Left ventricle myocardium inferior (tissue), 1 donor: ENCODE data around the gene PCBP1. TPM values are rescaled to one million over a fixed set of nuclear protein-coding genes. Genes with fewer than 3 reads are reported as not detected.
"Not testable (repeated sequence)": the region's sequence is repeated elsewhere in the genome, so short reads cannot be mapped to it uniquely, and the experiment has no call there.

ENCODE experiments used
- DNase-seq: peaks from one replicate; pipeline ENCODE4 v3.0.0-alpha.2; 2020
- H3K27ac ChIP-seq: fragments of 200-600 bp; replicated peaks from 2 replicates; pipeline ENCODE4 v1.8.0; 2021
- H3K27me3 ChIP-seq: fragments of 200-600 bp; 2 replicates; pipeline ENCODE4 v1.8.0; 2021; ENCODE audit warnings: low read depth
- H3K36me3 ChIP-seq: fragments of 200-600 bp; 2 replicates; pipeline ENCODE4 v1.8.0; 2021
- H3K4me1 ChIP-seq: fragments of 200-600 bp; 2 replicates; pipeline ENCODE4 v1.8.0; 2021
- H3K4me3 ChIP-seq: fragments of 200-600 bp; 2 replicates; pipeline ENCODE4 v1.8.0; 2021; ENCODE audit warnings: mild to moderate bottlenecking, moderate library complexity
- H3K9me3 ChIP-seq: fragments of 200-600 bp; replicated peaks from 2 replicates; pipeline ENCODE4 v1.8.0; 2021
- intact Hi-C: fragments of 100-400 bp; cut with micrococcal nuclease; formaldehyde crosslinking; loops from one replicate; pipeline ENCODE4 v1.11.0; 2022
- total RNA-seq: library from RNA; stranded (reverse); fragmentation: NEBNext Ultra II Directional; extraction: Animal tissue kit (Norgen Biotek cat#: 25700); gene quantifications from one replicate; pipeline ENCODE4 v1.2.1, GENCODE V29; 2021
- TF ChIP-seq, protein P1 (sequence below): fragments of 200-600 bp; IDR thresholded peaks from 2 replicates; pipeline ENCODE4 v1.8.0; 2021; ENCODE audit warnings: antibody characterized with exemption, mild to moderate bottlenecking, borderline replicate concordance
- donor health status: DM: no; HTN: yes; CAD: no; lungs with severe emphysema.

PCBP1 gene
- total RNA-seq, 1 donor from 2014 or later = 205 TPM

DNA sequence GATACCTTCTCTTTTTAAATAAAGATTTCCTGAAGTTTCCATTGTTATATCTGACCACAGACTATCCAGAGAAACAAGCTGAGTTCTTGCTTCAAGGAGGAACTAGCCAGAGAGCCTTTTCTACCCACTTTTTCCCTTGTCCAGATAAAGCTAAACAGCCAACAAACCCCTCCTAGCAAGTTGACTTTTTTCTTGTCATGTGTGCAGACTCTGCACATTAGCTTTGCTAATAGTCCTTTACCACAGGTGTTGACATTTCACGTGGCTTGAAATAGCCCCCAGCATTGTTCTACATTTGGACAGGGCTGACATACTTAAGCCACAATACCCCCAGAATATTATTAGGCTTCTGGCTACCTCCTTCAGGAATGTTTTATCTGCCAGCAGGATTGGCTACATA is 40.7 kb downstream of the PCBP1 start:
- H3K4me1 ChIP-seq = peaks cover 67% of the 10 kb centered on the region
- H3K27ac ChIP-seq = peak overlapping the region; percentile 22
- no peak for DNase-seq
- intact Hi-C loops = no loop called here
- H3K36me3 ChIP-seq = no peaks in the 10 kb centered on the region
- H3K9me3 ChIP-seq = no peaks in the 10 kb centered on the region
- H3K4me3 ChIP-seq = no peak overlapping the region
- H3K27me3 ChIP-seq = no peaks in the 10 kb centered on the region
- TF ChIP-seq, protein P1, sequence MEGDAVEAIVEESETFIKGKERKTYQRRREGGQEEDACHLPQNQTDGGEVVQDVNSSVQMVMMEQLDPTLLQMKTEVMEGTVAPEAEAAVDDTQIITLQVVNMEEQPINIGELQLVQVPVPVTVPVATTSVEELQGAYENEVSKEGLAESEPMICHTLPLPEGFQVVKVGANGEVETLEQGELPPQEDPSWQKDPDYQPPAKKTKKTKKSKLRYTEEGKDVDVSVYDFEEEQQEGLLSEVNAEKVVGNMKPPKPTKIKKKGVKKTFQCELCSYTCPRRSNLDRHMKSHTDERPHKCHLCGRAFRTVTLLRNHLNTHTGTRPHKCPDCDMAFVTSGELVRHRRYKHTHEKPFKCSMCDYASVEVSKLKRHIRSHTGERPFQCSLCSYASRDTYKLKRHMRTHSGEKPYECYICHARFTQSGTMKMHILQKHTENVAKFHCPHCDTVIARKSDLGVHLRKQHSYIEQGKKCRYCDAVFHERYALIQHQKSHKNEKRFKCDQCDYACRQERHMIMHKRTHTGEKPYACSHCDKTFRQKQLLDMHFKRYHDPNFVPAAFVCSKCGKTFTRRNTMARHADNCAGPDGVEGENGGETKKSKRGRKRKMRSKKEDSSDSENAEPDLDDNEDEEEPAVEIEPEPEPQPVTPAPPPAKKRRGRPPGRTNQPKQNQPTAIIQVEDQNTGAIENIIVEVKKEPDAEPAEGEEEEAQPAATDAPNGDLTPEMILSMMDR = no peak

DNA sequence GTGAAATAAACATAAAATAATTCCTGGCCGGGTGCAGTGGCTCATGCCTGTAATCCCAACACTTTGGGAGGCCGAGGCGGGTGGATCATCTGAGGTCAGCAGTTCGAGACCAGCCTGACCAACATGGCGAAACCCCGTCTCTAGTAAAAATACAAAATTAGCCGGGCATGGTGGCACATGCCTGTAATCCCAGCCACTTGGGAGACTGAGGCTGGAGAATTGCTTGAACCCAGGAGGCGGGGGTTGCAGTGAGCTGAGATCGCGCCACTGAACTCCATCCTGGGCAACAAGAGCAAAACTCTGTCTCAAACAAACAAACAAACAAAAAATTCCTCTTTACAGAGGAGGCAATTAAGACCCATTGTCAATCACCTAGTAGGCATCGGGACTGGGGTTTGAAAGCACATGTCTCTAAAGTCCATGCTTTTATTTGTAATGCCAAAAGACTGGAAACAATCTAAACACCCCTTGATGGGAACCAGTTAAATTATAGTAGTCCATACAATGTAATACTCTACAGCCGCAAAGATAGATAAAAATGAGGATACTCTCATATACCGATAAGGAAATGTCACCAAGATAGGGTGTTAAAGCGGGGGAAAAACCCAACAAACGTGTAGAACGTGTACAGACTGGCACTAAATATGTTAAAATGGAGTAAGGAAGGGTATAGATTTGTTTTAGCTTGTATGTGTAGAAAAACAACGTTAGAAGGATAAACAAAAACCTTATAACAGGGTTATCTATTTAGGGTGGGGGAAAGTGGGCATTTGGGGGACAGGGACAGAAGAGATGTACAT is 44.3 kb downstream of the PCBP1 start:
- Histone ChIP-seq H3K4me1 (peaks cover 72% of the 10 kb centered on the region), H3K4me3 (peak overlapping the region; percentile 57), H3K27ac (peak overlapping the region; percentile 94)
- H3K9me3 ChIP-seq, H3K36me3 ChIP-seq, intact Hi-C loops, DNase-seq, H3K27me3 ChIP-seq: not testable (repeated sequence)

DNA sequence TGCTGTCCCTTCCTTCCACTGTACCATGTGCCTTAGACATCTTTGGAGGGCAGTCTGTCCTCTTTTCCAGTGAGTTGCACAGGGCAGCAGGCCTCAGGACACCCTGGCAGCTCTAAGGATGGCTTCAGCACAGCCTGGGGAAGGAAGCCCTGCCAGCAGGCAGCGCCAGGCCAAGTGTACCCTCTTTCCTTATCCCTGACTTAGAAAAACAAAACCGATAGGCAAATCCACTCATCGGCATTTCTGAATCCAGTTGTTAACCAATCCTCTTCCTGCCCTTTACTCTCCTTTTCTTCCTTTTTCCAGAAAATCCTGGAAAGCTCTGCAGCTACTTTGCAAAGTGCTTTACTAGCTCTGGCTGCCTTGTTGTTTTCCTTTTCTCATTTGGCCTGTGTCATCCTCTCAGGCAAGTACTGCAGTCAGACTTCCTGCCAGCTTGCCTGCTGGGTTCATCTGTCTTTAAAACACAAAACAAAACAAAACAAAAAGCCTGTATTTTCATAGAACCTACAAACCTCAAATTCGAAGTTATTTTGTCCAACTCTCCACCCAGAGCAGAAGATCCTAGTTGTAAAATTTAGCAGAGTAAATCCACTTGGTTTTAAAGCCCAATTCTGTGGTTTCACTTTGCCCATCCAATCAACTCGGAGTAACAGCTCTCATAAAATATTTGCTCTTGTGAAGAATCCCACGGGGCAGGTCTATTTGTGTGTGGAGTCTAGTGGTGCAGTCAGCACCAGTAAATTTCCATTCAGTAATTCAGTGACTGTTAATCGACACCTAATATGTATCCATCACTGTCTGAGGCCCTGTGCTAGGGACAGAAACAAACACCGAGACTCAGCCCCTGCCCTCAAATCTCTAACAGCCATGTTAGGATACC is 45.2 kb downstream of the PCBP1 start:
- Histone ChIP-seq H3K4me3 (peak overlapping the region; percentile 57), H3K27me3 (no peaks in the 10 kb centered on the region), H3K27ac (peak overlapping the region; percentile 94), H3K36me3 (no peaks in the 10 kb centered on the region), H3K4me1 (peaks cover 65% of the 10 kb centered on the region), H3K9me3 (no peaks in the 10 kb centered on the region)
- intact Hi-C loops = no loop called here
- TF ChIP-seq, protein P1 = no peak
- DNase-seq = peak; percentile 52

DNA sequence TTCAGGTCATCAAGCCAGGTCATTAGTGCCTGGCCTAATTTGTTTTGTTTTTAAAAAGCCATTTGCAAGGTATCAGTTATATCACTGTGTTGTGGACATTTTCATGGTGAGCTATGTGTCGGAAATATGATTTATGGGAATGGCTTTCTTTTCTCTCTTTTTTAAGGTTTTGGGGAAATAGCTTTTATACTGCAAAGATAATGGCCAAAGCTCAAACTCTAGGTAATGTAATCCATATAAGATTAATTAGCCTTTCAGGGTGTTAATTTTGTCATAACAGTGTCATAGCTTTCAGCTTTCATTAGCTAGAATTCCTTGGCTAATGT is 45.8 kb downstream of the PCBP1 start:
- TF ChIP-seq, protein P1 = no peak
- Histone ChIP-seq H3K9me3 (no peaks in the 10 kb centered on the region), H3K4me3 (peak overlapping the region; percentile 57), H3K36me3 (no peaks in the 10 kb centered on the region), H3K27me3 (no peaks in the 10 kb centered on the region), H3K4me1 (peaks cover 58% of the 10 kb centered on the region), H3K27ac (peak overlapping the region; percentile 94)
- intact Hi-C loops = no loop called here
- no peak for DNase-seq

DNA sequence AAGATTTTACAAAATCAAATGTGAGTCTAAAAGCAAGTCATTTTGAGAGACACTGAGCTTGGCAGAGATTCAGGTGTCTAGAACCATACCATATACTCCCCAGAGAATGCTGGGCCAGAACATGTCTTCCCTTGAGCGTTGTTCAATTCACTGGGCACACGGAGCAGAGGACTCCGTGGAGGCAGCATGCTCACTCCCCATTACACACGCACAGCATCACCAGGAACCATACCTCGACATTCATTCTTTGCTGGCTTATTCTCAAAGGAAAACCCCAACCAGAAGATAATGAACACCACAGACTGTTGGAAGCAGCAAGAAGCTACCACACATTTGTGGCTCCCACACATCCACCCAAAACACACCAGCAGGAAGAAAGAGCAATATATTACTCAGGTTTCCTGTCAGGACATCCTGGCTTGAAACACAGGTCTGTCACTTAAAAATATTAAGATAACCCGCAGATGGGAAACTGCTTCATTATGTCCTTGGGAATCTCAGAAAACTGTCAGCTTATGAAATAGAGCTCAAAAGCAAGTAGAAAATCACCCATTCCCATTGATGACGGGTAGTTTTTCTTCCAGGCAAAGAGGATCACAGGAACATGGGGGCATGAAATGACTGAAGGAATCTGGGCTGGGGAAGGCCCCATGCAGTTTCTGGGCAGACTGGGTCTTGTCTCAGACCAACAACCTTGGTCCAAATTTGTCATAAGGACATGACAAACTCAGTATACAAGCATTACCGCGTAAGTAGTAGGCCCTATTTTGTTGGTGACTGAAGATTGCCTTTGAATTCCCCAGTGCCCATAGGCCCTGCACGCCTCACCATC is 46.4 kb downstream of the PCBP1 start:
- H3K9me3 ChIP-seq = no peaks in the 10 kb centered on the region
- peaks cover 56% of the 10 kb centered on the region for H3K4me1 ChIP-seq
- intact Hi-C loops = no loop called here
- no peak for DNase-seq
- H3K36me3 ChIP-seq = no peaks in the 10 kb centered on the region
- H3K27ac ChIP-seq = peak overlapping the region; percentile 94
- H3K27me3 ChIP-seq = no peaks in the 10 kb centered on the region
- no peak overlapping the region for H3K4me3 ChIP-seq
- TF ChIP-seq, protein P1 = no peak

DNA sequence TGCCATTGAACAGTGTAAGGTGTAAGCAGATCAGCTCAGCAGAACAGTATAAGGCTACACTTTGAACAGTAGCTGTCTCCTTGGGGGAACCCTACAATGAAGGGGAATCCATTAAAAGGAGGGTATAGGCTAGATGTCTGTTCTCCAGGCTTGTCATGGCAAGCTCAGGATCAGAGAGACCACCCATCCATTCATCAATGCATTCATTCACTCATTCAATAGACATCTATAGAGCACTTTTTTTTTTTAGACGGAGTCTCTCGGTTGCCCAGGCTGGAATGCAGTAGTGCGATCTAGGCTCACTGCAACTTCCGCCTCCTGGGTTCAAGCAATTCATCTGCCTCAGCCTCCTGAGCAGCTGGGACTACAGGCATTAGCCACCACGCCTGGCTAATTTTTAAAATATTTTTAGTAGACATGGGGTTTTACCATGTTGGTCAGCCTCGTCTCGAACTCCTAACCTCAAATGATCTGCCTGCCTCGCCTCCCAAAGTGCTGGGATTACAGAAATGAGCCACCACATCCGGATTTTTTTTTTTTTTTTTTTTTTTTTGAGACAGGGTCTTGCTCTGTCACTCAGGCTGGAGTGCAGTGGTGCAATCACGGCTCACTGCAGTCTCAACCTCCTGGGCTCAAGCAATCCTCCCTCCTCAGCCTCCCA is 47.2 kb downstream of the PCBP1 start:
- H3K27ac ChIP-seq = peak overlapping the region; percentile 94
- DNase-seq, H3K36me3 ChIP-seq, H3K27me3 ChIP-seq, H3K4me3 ChIP-seq, intact Hi-C loops, H3K9me3 ChIP-seq: not testable (repeated sequence)
- H3K4me1 ChIP-seq = peaks cover 56% of the 10 kb centered on the region
